ENCODE results near the gene GRIP2.

Gene GRIP2

DNA sequence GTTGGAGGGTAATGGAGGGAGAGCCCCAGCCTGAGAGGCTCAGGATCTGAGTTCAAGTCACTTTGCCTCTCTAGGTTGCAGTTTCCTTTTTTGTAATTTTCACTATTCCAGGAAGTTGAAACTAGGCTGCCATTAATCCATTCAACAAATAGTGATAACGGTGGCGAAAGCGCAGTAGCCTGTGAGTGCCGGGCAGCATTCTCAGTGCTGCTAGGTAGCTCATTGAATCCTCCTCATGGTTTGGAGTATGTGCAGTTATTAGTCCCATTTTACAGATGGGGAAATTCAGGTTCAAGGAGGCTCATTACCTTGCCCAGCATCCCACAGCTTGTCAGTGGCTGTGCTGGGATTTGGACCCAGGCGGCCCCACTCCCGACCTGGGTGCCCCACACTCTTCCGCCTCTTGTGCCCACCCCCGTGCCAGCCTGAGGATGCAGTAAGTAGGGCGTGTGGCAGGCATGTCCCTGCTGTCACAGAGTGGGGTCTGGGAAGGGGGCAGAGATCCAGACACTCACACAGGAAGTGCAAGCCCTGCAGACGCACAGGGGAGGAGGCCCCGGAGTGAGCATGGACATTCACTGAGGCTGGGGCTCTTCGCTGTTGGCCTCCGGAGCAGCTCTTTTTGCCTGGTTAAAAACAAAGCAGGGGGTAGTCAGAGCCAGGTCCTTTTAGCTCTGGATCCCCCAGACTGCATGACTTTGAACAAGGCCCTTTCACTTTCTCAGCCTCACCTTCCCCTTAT, 79.0 kb downstream of the GRIP2 start:
- TF ChIP-seq, protein P1, sequence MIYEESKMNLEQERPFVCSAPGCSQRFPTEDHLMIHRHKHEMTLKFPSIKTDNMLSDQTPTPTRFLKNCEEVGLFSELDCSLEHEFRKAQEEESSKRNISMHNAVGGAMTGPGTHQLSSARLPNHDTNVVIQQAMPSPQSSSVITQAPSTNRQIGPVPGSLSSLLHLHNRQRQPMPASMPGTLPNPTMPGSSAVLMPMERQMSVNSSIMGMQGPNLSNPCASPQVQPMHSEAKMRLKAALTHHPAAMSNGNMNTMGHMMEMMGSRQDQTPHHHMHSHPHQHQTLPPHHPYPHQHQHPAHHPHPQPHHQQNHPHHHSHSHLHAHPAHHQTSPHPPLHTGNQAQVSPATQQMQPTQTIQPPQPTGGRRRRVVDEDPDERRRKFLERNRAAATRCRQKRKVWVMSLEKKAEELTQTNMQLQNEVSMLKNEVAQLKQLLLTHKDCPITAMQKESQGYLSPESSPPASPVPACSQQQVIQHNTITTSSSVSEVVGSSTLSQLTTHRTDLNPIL (CRISPR knock-in tag; IDR thresholded peaks at IDR 0.05; ENCODE audit: low read depth) = no peak
- TF ChIP-seq ZNF565 (CRISPR knock-in tag; conservative IDR thresholded peaks at IDR 0.05; ENCODE audit: low read depth) = no peak
- no peak for TF ChIP-seq ZFP30 (CRISPR knock-in tag; IDR thresholded peaks at IDR 0.05)
- TF ChIP-seq ISL1 (CRISPR knock-in tag; IDR thresholded peaks at IDR 0.05) = no peak
- TF ChIP-seq, protein P2, sequence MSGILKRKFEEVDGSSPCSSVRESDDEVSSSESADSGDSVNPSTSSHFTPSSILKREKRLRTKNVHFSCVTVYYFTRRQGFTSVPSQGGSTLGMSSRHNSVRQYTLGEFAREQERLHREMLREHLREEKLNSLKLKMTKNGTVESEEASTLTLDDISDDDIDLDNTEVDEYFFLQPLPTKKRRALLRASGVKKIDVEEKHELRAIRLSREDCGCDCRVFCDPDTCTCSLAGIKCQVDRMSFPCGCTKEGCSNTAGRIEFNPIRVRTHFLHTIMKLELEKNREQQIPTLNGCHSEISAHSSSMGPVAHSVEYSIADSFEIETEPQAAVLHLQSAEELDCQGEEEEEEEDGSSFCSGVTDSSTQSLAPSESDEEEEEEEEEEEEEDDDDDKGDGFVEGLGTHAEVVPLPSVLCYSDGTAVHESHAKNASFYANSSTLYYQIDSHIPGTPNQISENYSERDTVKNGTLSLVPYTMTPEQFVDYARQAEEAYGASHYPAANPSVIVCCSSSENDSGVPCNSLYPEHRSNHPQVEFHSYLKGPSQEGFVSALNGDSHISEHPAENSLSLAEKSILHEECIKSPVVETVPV (CRISPR knock-in tag; IDR thresholded peaks at IDR 0.05) = no peak
- TF ChIP-seq, protein P3, sequence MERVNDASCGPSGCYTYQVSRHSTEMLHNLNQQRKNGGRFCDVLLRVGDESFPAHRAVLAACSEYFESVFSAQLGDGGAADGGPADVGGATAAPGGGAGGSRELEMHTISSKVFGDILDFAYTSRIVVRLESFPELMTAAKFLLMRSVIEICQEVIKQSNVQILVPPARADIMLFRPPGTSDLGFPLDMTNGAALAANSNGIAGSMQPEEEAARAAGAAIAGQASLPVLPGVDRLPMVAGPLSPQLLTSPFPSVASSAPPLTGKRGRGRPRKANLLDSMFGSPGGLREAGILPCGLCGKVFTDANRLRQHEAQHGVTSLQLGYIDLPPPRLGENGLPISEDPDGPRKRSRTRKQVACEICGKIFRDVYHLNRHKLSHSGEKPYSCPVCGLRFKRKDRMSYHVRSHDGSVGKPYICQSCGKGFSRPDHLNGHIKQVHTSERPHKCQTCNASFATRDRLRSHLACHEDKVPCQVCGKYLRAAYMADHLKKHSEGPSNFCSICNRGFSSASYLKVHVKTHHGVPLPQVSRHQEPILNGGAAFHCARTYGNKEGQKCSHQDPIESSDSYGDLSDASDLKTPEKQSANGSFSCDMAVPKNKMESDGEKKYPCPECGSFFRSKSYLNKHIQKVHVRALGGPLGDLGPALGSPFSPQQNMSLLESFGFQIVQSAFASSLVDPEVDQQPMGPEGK (CRISPR knock-in tag; IDR thresholded peaks at IDR 0.05; ENCODE audit: borderline replicate concordance) = no peak
- TF ChIP-seq SNAI2 (CRISPR knock-in tag; IDR thresholded peaks at IDR 0.05) = no peak
- no peak for TF ChIP-seq TOX (CRISPR knock-in tag; IDR thresholded peaks at IDR 0.05; ENCODE audit: borderline replicate concordance)
- no peak for TF ChIP-seq TCF4 (CRISPR knock-in tag; IDR thresholded peaks at IDR 0.05; ENCODE audit: borderline replicate concordance)
- no peak for TF ChIP-seq PPARA (CRISPR knock-in tag; IDR thresholded peaks at IDR 0.05; ENCODE audit: borderline replicate concordance)
- TF ChIP-seq ZFP3 (CRISPR knock-in tag; IDR thresholded peaks at IDR 0.05) = no peak
- TF ChIP-seq GLIS3 (CRISPR knock-in tag; IDR thresholded peaks at IDR 0.05) = no peak
- no peak for TF ChIP-seq ARNTL (CRISPR knock-in tag; IDR thresholded peaks at IDR 0.05; ENCODE audit: borderline replicate concordance, low read depth)
- TF ChIP-seq, protein P4, sequence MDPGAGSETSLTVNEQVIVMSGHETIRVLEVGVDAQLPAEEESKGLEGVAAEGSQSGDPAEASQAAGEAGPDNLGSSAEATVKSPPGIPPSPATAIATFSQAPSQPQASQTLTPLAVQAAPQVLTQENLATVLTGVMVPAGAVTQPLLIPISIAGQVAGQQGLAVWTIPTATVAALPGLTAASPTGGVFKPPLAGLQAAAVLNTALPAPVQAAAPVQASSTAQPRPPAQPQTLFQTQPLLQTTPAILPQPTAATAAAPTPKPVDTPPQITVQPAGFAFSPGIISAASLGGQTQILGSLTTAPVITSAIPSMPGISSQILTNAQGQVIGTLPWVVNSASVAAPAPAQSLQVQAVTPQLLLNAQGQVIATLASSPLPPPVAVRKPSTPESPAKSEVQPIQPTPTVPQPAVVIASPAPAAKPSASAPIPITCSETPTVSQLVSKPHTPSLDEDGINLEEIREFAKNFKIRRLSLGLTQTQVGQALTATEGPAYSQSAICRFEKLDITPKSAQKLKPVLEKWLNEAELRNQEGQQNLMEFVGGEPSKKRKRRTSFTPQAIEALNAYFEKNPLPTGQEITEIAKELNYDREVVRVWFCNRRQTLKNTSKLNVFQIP (CRISPR knock-in tag; IDR thresholded peaks at IDR 0.05; ENCODE audit: borderline replicate concordance, low read depth) = no peak
- no peak for TF ChIP-seq ESRRG (CRISPR knock-in tag; IDR thresholded peaks at IDR 0.05)
- TF ChIP-seq BACH2 (CRISPR knock-in tag; IDR thresholded peaks at IDR 0.05; ENCODE audit: borderline replicate concordance) = no peak
- TF ChIP-seq RARB (CRISPR knock-in tag; IDR thresholded peaks at IDR 0.05) = no peak
- ATAC-seq = peak; percentile 26; the same call in 2 of the 3 replicates

DNA sequence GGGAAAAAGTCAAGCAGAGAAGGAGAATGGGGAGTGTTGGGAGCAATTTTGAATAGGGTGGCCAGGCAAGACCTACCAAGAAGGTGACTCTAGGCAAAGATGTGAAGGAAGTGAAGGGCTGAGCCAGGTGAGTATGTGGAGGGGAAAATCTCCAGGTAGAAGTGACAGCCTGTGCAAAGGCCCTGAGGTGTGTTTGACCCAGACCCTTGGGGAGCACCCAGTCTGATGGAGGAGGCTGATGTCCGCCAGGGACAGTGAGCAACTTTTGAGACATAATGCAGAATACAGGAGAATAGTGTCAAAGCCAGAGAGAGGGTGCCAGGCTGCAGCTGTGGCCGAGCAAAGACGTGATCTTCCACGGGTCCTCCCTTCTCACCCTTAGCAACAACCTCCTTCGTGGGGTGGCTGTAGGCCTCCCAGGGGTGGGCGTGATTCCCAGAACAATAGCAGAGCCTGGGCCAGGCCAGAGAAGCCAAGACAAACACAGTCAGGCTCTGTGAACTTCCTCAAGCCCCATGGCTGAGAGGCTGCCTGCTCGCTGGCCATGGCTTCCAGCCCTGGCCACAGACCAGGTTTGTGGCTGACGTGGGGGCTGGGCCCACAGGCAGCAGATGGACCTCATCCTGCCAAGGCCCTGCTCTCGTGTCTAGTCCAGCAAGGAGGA, 79.7 kb downstream of the GRIP2 start:
- TF ChIP-seq ZFP30 (CRISPR knock-in tag; IDR thresholded peaks at IDR 0.05) (no peak), CSDC2 (CRISPR knock-in tag; IDR thresholded peaks at IDR 0.05) (no peak), PPARA (CRISPR knock-in tag; IDR thresholded peaks at IDR 0.05; ENCODE audit: borderline replicate concordance) (no peak), TOX (CRISPR knock-in tag; IDR thresholded peaks at IDR 0.05; ENCODE audit: borderline replicate concordance) (no peak), BACH2 (CRISPR knock-in tag; IDR thresholded peaks at IDR 0.05; ENCODE audit: borderline replicate concordance) (no peak), ZNF565 (CRISPR knock-in tag; conservative IDR thresholded peaks at IDR 0.05; ENCODE audit: low read depth) (no peak), GLIS3 (CRISPR knock-in tag; IDR thresholded peaks at IDR 0.05) (no peak), ZNF8 (CRISPR knock-in tag; IDR thresholded peaks at IDR 0.05) (no peak), ZFP3 (CRISPR knock-in tag; IDR thresholded peaks at IDR 0.05) (no peak), ISL1 (CRISPR knock-in tag; IDR thresholded peaks at IDR 0.05) (no peak), ARNTL (CRISPR knock-in tag; IDR thresholded peaks at IDR 0.05; ENCODE audit: borderline replicate concordance, low read depth) (no peak), ESRRG (CRISPR knock-in tag; IDR thresholded peaks at IDR 0.05) (no peak), TCF4 (CRISPR knock-in tag; IDR thresholded peaks at IDR 0.05; ENCODE audit: borderline replicate concordance) (no peak)
- TF ChIP-seq, protein P3 (CRISPR knock-in tag; IDR thresholded peaks at IDR 0.05; ENCODE audit: borderline replicate concordance) = no peak
- TF ChIP-seq, protein P1 (CRISPR knock-in tag; IDR thresholded peaks at IDR 0.05; ENCODE audit: low read depth) = no peak
- ATAC-seq = peak; percentile 76
